Mesendoderm (in vitro differentiated cells): ENCODE results near the gene NGEF.

Experiments used
- DNase-seq: peaks from one replicate; pipeline ENCODE4 v3.0.0; 2013
- H2AK5ac ChIP-seq: 2 replicates; pipeline ENCODE4 v1.6.1; 2013; ENCODE audit warnings: low read length, inconsistent platforms
- H2BK120ac ChIP-seq: 2 replicates; pipeline ENCODE4 v1.6.1; 2013; ENCODE audit warnings: low read depth, mild to moderate bottlenecking, low read length, moderate library complexity, mixed read lengths
- H2BK15ac ChIP-seq: replicated peaks from 2 replicates; pipeline ENCODE4 v1.6.1; 2013; ENCODE audit warnings: low read depth, mild to moderate bottlenecking, moderate library complexity
- H2BK5ac ChIP-seq: 2 replicates; pipeline ENCODE4 v1.6.1; 2013; ENCODE audit warnings: low read length, inconsistent platforms
- H3K18ac ChIP-seq: 2 replicates; pipeline ENCODE4 v1.6.1; 2013; ENCODE audit warnings: mild to moderate bottlenecking, low read length, mixed read lengths
- H3K23ac ChIP-seq: one replicate; pipeline ENCODE4 v1.6.1; 2013; ENCODE audit warnings: low read length
- H3K27ac ChIP-seq: 2 replicates; pipeline ENCODE4 v1.5.1; 2013; ENCODE audit warnings: low read depth, mild to moderate bottlenecking, inconsistent platforms, low read length, moderate library complexity
- H3K27me3 ChIP-seq: 2 replicates; pipeline ENCODE4 v1.6.1; 2013; ENCODE audit warnings: low read length, control low read depth, mild to moderate bottlenecking, inconsistent platforms; ENCODE audit not compliant: insufficient read depth, poor library complexity
- H3K36me3 ChIP-seq: 2 replicates; pipeline ENCODE4 v1.6.1; 2013; ENCODE audit warnings: low read length, inconsistent platforms; ENCODE audit not compliant: control insufficient read depth, insufficient read depth
- H3K4ac ChIP-seq: one replicate; pipeline ENCODE4 v1.6.1; 2013; ENCODE audit warnings: low read depth, mild to moderate bottlenecking, low read length, moderate library complexity
- H3K4me1 ChIP-seq: 2 replicates; pipeline ENCODE4 v1.6.1; 2013; ENCODE audit warnings: low read depth, low read length, inconsistent platforms; ENCODE audit not compliant: control insufficient read depth
- H3K4me2 ChIP-seq: 2 replicates; pipeline ENCODE4 v1.6.1; 2013; ENCODE audit warnings: low read length
- H3K4me3 ChIP-seq: 2 replicates; pipeline ENCODE4 v1.5.1; 2013; ENCODE audit warnings: mild to moderate bottlenecking, low read length
- H3K56ac ChIP-seq: one replicate; pipeline ENCODE4 v1.6.1; 2013; ENCODE audit warnings: low read length
- H3K79me1 ChIP-seq: 2 replicates; pipeline ENCODE4 v1.6.1; 2013; ENCODE audit warnings: low read length, inconsistent platforms
- H3K79me2 ChIP-seq: 2 replicates; pipeline ENCODE4 v1.6.1; 2013; ENCODE audit warnings: mild to moderate bottlenecking, low read length; ENCODE audit not compliant: control insufficient read depth, insufficient read depth
- H3K9ac ChIP-seq: 2 replicates; pipeline ENCODE4 v1.6.1; 2013; ENCODE audit warnings: low read length, inconsistent platforms
- H4K5ac ChIP-seq: one replicate; pipeline ENCODE4 v1.6.1; 2013; ENCODE audit warnings: low read length
- H4K8ac ChIP-seq: one replicate; pipeline ENCODE4 v1.6.1; 2013; ENCODE audit warnings: low read depth, mild to moderate bottlenecking, control low read depth, low read length, moderate library complexity
- WGBS: extraction: QIAGEN DNeasy Blood & Tissue Kit; methylation state at CpG from one replicate; pipeline ENCODE4 v1.1.7; 2013; ENCODE audit warnings: low lambda C conversion rate, missing lambda C conversion rate; ENCODE audit not compliant: insufficient coverage; ENCODE audit errors: extremely low coverage; 5-methylcytosine and 5-hydroxymethylcytosine counted together

The NGEF gene

DNA sequence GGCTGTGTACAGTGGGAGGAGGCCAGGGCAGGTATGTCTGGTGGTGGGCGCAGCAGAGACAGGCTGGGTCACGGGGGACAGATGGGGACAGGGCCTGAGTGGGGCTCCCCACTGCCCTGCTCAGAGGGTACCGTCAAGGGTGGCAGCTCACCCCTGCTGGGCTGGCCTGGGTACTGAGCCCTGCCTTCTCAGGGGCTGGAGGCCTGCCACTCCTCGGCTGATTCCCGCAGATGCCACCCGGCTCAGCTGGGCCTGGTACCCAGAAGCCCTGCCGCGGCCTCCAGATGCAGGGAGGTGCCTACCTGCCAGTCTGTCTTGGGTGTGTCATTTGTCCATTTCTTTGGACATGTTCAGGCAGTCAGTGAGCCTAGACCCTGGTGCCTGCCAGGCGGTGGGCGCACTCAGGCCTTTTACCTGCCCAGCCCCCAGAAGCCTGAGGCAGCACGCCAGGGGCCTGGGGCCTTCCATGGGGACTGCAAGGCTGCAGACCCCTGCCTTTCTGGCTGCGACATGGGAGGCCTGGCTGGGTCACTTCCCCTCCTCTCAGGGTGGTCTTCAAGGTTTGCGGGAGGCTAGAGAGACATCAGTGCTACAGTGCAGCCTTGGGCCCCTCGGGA, 139.7 kb downstream of the NGEF start:
- Histone ChIP-seq H2BK5ac (no peak overlapping the region), H3K79me2 (no peaks in the 10 kb centered on the region), H3K79me1 (no peaks in the 10 kb centered on the region), H3K4me3 (no peak overlapping the region), H3K4me2 (no peak overlapping the region), H2AK5ac (no peak overlapping the region), H3K56ac (no peak overlapping the region), H2BK15ac (no peak overlapping the region), H2BK120ac (no peak overlapping the region), H4K5ac (no peak overlapping the region), H3K27ac (no peak overlapping the region), H4K8ac (no peak overlapping the region), H3K27me3 (no peaks in the 10 kb centered on the region), H3K4me1 (no peaks in the 10 kb centered on the region), H3K18ac (no peak overlapping the region), H3K36me3 (no peaks in the 10 kb centered on the region), H3K9ac (no peak overlapping the region), H3K4ac (no peak overlapping the region), H3K23ac (no peak overlapping the region)
- no CpG with 5 or more reads among the region's 14 CpGs for WGBS
- no peak for DNase-seq

DNA sequence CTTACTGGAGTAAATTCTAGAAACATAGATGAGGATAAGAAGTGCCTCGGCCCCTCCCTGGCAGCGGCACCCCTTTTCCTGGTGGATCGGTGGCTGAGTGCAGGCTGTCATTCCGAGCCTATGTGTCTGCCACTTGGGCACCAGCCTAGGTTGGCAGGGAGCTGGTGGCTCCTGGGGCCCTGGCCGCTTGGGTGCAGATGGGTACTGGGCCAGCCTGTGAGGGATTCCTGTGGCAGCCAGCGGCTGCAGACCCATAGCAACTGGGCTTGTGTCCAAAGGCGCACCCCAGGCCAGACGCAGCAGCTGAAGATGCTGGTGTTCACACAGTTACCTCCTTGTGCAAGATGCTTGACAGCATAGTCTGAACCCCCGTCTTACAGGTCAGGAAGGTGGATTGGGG, 140.2 kb downstream of the NGEF start:
- Histone ChIP-seq H4K5ac (no peak overlapping the region), H2BK5ac (no peak overlapping the region), H3K27me3 (no peaks in the 10 kb centered on the region), H3K9ac (no peak overlapping the region), H3K4me1 (no peaks in the 10 kb centered on the region), H3K4ac (no peak overlapping the region), H2BK120ac (no peak overlapping the region), H3K56ac (no peak overlapping the region), H3K23ac (no peak overlapping the region), H3K27ac (no peak overlapping the region), H3K4me2 (no peak overlapping the region), H3K79me1 (no peaks in the 10 kb centered on the region), H3K18ac (no peak overlapping the region), H3K4me3 (no peak overlapping the region), H4K8ac (no peak overlapping the region), H2AK5ac (no peak overlapping the region), H2BK15ac (no peak overlapping the region), H3K79me2 (no peaks in the 10 kb centered on the region), H3K36me3 (no peaks in the 10 kb centered on the region)
- WGBS = no CpG with 5 or more reads among the region's 9 CpGs
- DNase-seq = no peak

DNA sequence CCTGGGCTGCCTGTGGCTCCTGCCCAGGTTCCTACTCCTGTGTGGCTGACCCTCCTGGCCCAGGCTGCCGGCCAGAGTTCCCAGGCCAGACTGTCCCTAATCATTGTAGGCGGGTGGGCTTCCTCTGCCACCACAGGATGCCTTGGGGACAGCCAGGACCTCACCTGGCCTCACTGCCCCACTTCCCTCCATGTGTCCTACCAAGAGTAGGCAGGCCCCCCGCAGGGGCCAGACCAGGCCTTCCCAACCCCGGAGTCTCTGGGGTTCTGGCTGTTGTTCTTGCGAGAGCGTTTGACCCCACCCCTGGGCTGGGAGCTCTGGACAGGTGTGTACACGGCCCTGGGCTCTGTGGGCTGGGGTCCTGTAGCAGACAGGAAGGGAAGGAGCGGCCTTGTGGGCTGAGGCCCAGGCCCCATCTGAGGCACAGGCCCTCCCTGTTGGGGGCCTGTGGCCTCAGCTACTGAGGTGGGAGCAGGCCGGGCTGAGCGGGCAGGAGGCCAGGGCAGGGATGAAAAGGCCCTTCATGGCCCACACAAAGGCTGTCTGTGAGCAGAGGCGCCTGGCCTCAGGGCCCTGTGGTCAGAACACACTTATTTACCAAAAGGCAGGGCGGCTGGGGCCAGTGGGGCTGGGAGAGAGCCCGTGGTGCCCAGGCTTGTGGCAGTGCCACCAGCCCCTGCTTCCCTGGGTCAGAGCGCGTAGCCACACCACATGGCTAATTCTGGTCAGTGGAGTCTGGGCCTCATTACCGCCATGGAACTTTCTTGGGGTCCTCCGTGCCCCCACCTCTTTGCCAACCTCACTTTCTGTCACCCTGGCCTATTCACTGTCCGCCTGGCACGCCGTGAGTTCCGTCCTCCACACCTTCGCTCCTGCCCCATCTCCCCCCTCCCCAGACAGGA, 141.0 kb downstream of the NGEF start:
- no peak overlapping the region for H4K8ac ChIP-seq
- no peak overlapping the region for H3K4me2 ChIP-seq
- no peaks in the 10 kb centered on the region for H3K36me3 ChIP-seq
- H3K4ac ChIP-seq = no peak overlapping the region
- H3K79me1 ChIP-seq = no peaks in the 10 kb centered on the region
- DNase-seq = no peak
- no peaks in the 10 kb centered on the region for H3K4me1 ChIP-seq
- no peak overlapping the region for H3K9ac ChIP-seq
- no peak overlapping the region for H3K56ac ChIP-seq
- no peak overlapping the region for H2BK15ac ChIP-seq
- H3K27ac ChIP-seq = no peak overlapping the region
- H3K27me3 ChIP-seq = no peaks in the 10 kb centered on the region
- H3K4me3 ChIP-seq = no peak overlapping the region
- H2AK5ac ChIP-seq = no peak overlapping the region
- H2BK5ac ChIP-seq = no peak overlapping the region
- no peak overlapping the region for H2BK120ac ChIP-seq
- no peak overlapping the region for H4K5ac ChIP-seq
- no peaks in the 10 kb centered on the region for H3K79me2 ChIP-seq
- no peak overlapping the region for H3K18ac ChIP-seq
- no CpG with 5 or more reads among the region's 22 CpGs for WGBS
- no peak overlapping the region for H3K23ac ChIP-seq

DNA sequence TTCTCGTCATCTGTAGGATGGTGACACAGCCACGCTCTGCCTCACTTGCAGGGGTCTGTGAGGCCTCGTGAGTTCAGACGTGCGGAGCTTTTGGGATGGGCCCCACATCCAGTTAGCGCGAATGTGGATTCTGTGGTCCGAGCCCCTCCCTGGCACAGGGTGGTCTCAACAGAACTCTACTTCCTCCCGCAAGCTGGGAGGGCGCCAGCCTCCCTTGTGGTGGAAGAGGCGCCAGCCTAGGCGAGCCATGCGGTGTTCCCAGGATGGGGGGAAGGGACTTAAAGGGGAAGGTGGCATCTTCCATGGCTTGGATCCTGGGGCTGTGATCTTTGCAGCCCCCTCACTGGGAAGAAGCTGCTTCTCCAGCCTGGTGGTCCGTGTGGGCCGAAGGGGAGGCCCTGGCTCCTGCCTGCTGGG, 141.6 kb downstream of the NGEF start:
- no peak for DNase-seq
- no peak overlapping the region for H2BK120ac ChIP-seq
- no peaks in the 10 kb centered on the region for H3K4me1 ChIP-seq
- H2AK5ac ChIP-seq = no peak overlapping the region
- no peak overlapping the region for H3K56ac ChIP-seq
- no CpG with 5 or more reads among the region's 15 CpGs for WGBS
- no peaks in the 10 kb centered on the region for H3K79me1 ChIP-seq
- no peak overlapping the region for H2BK5ac ChIP-seq
- H3K27me3 ChIP-seq = no peaks in the 10 kb centered on the region
- no peaks in the 10 kb centered on the region for H3K36me3 ChIP-seq
- H3K27ac ChIP-seq = no peak overlapping the region
- H3K18ac ChIP-seq = no peak overlapping the region
- H3K23ac ChIP-seq = no peak overlapping the region
- no peak overlapping the region for H4K5ac ChIP-seq
- H3K4me2 ChIP-seq = no peak overlapping the region
- H3K9ac ChIP-seq = no peak overlapping the region
- no peaks in the 10 kb centered on the region for H3K79me2 ChIP-seq
- no peak overlapping the region for H3K4me3 ChIP-seq
- H2BK15ac ChIP-seq = no peak overlapping the region
- no peak overlapping the region for H4K8ac ChIP-seq
- no peak overlapping the region for H3K4ac ChIP-seq

DNA sequence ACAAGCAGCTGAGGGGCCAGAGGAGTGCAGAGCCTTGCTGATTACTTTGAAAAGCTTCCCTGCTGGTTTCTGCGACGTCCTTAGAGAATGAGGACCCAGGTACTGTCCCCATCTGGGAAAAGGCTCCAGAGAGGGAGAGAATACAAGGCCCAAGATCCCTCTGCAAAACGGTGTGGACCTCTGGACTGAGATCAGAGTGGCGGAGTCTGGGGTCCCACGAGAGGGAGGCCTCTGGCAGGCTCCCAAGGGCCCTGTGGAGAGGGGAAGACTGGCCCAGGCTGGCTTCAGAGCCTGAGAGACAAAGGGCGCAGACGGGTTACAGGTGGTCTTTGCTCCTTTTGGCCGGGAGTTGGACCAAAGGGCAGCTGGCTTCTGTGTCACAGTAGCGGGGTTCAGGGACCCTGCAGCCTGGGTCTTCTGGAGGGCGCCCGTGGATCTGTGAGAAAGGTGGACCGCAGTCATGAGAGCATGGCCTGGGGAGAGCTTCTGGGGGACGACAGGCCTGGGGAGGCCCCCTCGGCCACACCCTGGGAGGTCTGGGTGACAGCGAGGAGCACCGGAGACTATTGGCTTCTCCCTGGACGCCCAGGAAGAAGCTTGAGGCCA, 142.2 kb downstream of the NGEF start:
- Histone ChIP-seq H3K79me2 (no peaks in the 10 kb centered on the region), H3K27ac (no peak overlapping the region), H3K23ac (no peak overlapping the region), H2BK5ac (no peak overlapping the region), H2BK15ac (no peak overlapping the region), H3K56ac (no peak overlapping the region), H3K27me3 (no peaks in the 10 kb centered on the region), H4K5ac (no peak overlapping the region), H3K4me2 (no peak overlapping the region), H3K18ac (no peak overlapping the region), H3K4ac (no peak overlapping the region), H3K79me1 (no peaks in the 10 kb centered on the region), H3K9ac (no peak overlapping the region), H2AK5ac (no peak overlapping the region), H4K8ac (no peak overlapping the region), H2BK120ac (no peak overlapping the region), H3K4me3 (no peak overlapping the region), H3K4me1 (no peaks in the 10 kb centered on the region), H3K36me3 (no peaks in the 10 kb centered on the region)
- WGBS = no CpG with 5 or more reads among the region's 17 CpGs
- DNase-seq = no peak
